IPS-NIHi7 (cell line): ENCODE measurements around the gene DPF3.
A peak's percentile ranks its signal among the peaks of the same experiment; 100 is the strongest.

ENCODE experiments used
- DNase-seq: peaks from one replicate; pipeline ENCODE4 v3.0.0; 2012; ENCODE audit warnings: mixed read lengths; ENCODE audit errors: extremely low spot score

Gene DPF3

DNA sequence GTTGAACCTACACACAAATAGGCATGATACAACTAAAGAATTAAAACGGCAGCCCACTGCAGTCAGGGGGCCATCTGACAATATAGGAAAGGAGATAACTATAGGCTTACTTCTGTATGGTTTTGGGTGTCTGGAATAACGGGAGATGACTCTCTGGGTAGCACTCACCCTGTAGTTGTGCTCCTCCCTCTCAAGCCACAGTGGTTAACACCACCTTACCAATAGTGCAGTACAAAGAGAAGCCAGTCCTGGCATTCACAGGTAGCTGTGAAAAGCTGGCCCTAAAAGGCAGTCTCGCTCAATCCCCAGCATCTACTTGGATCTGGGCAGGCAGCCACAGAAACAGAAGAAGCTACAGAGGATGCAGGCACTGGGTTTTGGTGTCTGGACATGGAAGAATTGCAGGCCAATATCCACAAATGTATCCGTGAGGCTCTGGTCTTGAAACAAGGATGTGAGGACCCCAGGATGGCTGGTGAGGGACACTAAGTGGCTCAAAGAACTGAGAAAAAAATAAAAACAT, 93.0 kb downstream of the DPF3 start:
- no peak for DNase-seq

GRCh38 chr14:72800296-72800695, 93.6 kb downstream of the DPF3 start:
- DNase-seq = no peak

GRCh38 chr14:72796935-72797334, 97.0 kb downstream of the DPF3 start:
- peak; percentile 57 for DNase-seq

DNA sequence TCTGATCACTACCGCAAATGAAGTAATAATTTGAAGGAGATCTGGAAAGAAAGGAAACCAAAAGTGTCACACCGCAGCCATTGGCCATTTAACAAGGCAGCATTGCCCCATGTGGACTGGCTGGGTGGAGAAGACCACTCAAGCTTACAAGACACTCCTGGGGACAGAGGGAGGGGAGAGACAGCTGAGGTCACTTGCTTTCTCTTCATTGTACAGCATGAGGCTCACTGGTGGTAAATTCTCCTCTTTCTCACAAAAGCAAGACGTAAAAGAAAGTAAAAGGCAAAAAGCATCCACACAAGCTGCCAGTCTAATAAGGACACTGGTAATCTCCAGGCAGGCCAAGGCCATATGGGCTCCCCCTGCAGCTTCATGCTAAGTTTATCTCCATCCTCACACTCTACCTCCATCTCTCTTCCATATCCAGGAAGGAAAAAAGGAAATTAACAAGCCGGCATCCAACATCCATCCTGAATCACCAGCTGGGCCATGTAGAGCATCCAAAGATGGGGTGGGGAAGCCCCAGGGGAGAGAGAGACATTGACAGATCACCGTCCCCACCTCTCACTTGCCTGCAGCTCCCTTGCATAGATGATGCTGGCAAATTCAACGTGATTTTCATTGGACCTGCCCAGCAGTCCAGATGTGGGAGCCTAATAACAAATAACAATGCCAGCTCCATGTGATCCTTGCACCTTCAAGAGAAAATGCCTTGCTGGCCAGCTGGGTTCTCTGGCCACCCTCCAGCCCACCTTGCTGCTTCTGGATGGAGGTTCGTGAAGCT, 100.6 kb downstream of the DPF3 start:
- no peak for DNase-seq

GRCh38 chr14:72792051-72792788, 101.7 kb downstream of the DPF3 start:
- DNase-seq = peak; percentile 45

- no peak for DNase-seq
These were observed 102.9 kb downstream of the DPF3 start for GRCh38 chr14:72790887-72791566.

DNA sequence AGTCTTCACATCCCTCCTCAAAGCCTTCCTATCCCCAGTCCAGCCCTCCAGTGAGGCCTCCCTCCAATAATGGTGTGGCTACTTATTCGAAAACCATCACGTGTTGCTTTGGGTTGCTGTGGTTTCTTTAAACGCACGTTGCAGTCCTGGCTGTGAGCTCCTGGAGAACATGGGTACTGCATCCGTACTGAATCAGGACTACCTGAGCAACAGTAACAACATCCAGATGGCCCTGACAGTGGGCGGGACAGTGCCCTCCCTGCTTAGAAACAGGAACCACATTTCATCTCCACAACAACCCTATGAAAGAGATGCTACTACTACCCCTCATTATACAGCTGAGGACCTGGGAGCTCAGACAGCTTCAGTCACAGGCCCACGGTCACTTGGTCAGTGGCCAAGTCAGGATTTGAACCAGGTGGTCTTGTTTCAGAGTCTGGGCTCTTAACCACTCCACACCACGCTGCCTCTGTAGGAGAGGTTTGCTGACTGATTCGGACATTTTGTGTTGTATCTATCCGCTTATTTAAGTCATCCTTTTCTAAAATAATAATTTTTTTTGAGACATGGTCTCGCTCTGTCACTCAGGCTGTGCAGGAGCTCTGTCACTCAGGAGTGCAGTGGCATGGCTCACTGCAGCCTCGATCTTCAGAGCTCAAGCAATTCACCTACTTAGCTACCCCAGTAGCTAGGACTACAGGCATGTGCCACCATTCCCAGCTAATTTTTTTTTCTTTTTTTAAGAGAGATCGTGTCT, 104.8 kb downstream of the DPF3 start:
- DNase-seq = no peak

GRCh38 chr14:72788255-72788654, 105.6 kb downstream of the DPF3 start:
- no peak for DNase-seq

- DNase-seq = no peak
These were observed 106.1 kb downstream of the DPF3 start for GRCh38 chr14:72787841-72788240.

DNA sequence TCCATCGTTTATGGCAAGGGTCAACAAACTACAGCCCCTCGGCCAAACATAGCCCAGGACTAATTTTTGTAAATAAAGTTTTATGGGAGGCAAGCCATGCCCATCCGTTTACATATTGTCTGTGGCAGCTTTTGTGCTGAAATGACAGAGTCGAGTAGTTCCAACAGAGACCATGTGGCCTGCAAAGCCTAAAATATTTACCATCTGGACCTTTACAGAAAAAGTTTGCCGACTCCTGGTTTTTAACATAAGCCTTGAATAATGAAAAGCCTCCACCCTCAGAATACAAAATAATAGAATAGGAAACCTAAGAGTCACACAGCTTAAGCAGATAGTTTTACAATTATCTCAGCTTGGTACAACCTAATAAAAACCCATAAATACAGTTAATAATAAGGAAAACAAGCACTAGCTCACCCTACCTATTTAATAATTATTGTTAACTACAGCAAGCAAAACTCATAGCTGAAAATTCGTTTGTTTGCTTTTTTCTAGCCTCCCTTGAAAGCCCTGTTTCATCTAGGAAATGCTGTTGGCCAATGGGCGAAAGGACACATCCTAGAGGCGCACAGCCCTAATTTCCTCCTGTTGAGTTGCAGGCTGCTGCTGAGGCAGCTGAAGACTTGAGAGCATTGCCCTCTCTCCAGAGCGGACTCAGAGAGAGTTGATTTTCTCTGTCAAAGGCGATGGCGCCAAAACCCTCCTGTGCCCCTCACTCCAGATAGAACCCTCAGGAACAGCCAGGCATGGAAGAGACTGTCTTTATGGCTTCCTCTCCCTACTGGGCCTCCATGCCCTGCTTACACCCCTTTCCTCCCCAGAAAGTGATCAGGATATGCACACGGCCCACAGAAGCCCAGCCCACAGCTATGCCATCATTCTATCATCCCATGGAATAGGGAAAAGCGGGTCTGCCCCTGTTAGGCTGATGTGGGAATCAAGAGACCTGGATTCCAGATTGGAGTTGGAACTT, 107.2 kb downstream of the DPF3 start:
- DNase-seq = no peak

DNA sequence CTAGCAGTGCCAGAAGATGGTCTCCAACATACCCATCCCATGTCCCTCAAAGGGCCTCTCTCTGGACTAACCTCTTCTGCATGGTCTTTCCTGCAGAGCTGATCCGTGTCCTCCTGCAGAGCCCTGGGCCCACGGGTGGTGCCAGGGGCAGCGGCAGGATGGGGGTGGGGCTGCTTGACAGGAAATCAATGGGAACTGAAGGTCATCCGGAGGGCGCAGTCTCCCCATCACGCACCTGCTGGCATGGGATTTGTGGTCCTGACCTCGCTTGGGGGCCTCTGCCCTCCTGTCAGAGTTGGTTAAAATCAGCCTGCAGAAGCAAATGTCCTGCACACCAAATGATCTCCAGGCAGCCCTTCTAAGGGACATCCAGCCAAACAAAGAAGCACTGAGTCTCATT, 110.2 kb downstream of the DPF3 start:
- DNase-seq = no peak

GRCh38 chr14:72782817-72783216, 111.1 kb downstream of the DPF3 start:
- DNase-seq = no peak

GRCh38 chr14:72781561-72782508, 112.1 kb downstream of the DPF3 start:
- DNase-seq = no peak

DNA sequence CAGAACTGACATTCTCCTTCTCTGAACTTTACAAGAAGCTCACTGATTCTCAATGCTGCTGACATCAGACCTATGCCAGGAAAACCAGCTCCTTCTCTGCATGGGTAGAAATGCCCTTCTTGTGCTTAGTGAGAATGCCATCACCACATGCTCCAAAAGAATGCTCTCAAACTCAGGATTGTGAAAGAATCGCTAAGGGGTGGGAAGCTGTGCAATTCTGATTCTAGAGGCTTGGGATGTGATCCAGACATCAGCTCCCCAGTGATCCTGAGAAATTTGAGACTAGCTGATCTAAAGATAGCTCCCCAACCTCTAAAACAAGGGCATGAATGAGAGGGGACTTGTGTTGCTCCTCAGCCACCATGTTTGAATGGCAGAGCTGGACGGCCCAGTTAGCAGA, 113.2 kb downstream of the DPF3 start:
- no peak for DNase-seq

- no peak for DNase-seq
These were observed 114.2 kb downstream of the DPF3 start for GRCh38 chr14:72779679-72780078.

DNA sequence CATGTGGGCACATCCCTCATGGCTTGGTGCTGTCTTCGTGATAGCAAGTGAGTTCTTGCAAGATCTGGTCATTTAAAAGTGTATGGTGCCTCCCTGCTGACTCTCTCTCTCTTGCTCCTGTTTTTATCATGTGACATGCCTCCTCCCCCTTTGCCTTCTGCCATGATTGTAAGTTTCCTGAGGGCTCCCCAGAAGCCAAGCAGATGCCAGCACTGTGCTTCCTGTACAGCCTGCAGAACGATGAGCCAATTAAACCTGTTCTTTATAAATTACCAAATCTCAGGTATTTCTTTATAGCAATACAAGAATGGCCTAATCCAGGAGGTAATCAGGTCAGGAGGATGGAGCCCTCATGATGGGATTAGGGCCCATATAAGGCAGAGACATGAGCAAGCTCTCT, 116.3 kb downstream of the DPF3 start:
- DNase-seq = no peak

DNA sequence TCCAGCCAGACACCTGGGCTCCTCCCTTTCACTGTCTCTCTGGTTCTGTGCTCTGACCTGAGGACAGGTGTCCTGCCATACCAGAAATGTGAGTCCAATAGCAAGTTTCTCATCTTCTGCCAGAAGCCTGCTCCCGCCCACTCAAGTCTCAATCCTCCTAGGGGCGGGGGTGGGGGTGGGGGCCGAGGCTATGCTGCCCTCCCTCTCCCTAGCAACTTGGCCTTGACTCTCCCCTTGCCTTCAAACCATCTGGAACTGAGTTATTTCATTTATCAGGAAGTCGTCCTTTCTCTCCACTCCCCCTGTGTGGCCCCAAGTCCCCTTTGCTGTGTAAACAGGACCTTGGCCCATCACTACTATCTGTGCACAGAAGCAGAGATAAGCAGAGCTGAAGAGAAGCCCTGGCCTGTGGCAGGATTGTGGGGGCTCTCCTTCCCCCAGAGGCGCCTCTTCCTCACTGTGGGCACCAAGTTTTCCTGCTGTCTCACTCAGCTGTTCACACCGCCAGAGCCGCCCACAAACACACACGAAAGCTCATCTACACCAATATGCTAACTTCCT, 117.1 kb downstream of the DPF3 start:
- no peak for DNase-seq

DNA sequence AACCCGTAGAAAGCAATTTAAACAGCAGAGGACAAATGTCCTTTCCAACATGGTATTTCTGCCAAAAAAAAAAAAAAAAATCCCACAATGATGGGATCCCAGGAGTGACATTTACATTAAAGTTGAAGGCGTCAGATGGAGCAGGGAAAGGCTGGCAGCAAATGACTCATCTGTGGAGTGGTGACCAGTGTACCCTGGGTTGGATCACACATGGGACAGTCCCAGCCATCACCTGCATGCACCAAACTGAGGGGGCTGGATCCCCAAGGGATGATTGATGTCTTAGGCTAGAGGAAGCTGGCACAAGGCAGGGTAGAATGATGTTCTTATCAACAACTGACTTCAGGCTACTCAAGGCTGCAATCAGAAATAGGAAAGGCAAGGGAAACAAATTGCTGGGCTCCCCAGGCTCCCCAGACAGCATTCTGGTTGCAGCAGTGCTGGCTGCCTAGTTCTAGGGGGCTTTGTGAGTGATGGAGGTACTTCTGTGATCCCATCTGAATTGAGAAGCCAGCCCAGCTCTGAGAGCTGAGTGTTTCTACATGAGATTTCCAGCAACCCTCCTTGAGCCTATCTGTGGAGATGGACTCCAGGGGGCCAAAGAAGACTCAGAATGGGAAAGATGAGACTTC, 117.9 kb downstream of the DPF3 start:
- no peak for DNase-seq
